IMR-90 (cell line): ENCODE results near the gene CTNNA2.

ENCODE experiments used
- BHLHE40 ChIP-seq: fragments of 150-350 bp; IDR thresholded peaks from 2 replicates; pipeline ENCODE4 v1.6.1; 2016; ENCODE audit warnings: mild to moderate bottlenecking, low read depth, low read length
- CTCF ChIP-seq: conservative IDR thresholded peaks from 2 replicates; pipeline ENCODE4 v1.5.1; 2012; ENCODE audit warnings: mild to moderate bottlenecking, low read depth, low read length, improper control_type of control experiment
- RAD21 ChIP-seq: IDR thresholded peaks from 2 replicates; pipeline ENCODE4 v1.6.1; 2012; ENCODE audit warnings: low read length, improper control_type of control experiment

GRCh38 chr2:80009211-80009610, 496.4 kb downstream of the CTNNA2 start:
- TF ChIP-seq CTCF (no peak), BHLHE40 (no peak), RAD21 (no peak)
